Dermis microvascular lymphatic vessel endothelial cell (primary cell): ENCODE data around the gene XPNPEP2. TPM values are rescaled to one million over a fixed set of nuclear protein-coding genes. Genes with fewer than 3 reads are reported as not detected.

ENCODE experiments used
- DNase-seq, 2 donors: peaks; one replicate each; pipeline versions ENCODE4 v3.0.0 to v3.0.0-alpha.2; 2010; ENCODE audit warnings: low read depth in 2 of 2
- total RNA-seq: library from RNA; depleted of rRNA; stranded (reverse); fragments of >200 nt; gene quantifications from 2 replicates; pipeline ENCODE4 v1.2.1, GENCODE V29; 2014

XPNPEP2 gene
- total RNA-seq, 1 donor from 2014 or later, result not detected

DNA sequence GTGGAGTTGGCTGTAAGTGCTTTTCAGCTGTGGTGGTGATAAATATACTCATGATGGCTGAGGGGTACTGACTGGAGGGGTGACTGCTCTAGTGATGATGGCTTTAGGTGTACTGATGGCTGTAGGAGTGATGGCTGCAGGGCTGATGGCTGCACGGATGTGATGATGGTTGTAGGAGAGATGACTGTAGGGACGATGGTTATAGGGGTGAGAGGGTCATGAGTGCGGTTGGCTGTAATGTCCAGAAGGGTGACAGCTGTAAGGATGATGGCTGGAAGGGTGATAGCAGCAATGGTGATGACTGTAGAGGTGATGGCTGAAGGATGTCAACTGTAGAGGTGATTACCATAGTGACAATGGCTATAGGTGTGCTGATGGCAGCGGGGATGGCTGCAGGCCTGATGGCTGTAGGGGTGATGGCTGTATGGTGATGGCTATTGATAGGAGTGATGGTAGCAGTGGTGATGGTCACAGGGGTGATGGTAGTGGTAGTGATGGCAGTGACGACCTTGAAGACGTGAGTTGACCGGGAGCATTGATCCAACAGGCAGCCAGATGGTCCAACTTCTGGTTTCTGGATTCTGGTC, 40.4 kb downstream of the XPNPEP2 start:
- DNase-seq, result no peak

DNA sequence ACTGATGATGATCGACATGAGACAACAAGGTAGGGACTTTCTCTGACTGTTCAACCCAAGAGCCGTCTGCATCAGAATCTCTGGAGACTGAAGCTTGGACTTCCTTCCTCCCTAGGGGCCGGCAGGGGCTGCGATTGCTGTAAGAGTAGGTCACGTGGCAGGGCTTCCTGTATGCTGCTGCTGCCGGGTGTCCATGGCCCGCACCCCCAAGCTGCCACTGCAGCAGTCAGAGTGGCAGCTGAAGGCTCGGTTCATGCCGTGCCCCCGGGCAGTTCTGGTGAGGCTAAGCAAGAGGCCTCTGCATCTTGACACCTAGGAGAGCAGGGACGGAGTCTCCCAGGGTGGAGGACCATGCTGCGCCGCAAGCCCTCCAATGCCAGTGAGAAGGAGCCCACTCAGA, 41.0 kb downstream of the XPNPEP2 start, which contains the start of gene SASH3:
SASH3 (plus strand) TSS at position 203 of the 400 bp plus-strand sequence; CDS start at position 352, 149 bp downstream.
- DNase-seq, result no peak

DNA sequence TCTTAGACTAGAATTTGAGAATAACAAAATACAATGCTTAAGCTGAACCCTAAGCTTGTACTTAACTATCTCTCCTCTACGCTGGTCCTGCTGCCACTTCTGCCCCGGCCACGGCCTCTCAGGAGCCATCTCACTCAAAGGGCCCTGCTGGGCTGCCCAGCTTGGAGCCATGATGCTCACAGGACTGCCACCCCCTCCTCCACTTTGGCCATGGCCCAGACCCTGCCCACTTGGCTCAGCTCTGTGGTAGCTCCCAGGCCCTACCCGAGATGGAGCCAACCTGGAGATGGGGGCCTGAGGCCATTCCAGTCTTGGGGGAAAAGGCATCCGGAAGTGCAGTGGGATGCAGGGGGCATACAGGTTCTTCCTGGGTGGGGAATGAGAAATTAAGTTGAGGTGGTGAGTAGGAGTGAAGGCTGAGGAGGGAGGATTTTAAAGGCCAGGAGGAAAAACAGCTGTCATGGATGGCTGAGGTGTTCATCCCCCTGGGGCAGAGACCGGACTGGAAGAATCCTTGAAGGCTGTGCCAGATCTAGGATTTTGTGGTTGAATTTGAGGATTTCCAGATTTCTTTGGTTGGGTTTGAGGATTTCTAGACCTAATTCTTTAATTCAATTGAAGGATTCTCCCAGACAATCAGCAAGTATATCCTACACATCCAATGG, 41.8 kb downstream of the XPNPEP2 start:
- no peak for DNase-seq

DNA sequence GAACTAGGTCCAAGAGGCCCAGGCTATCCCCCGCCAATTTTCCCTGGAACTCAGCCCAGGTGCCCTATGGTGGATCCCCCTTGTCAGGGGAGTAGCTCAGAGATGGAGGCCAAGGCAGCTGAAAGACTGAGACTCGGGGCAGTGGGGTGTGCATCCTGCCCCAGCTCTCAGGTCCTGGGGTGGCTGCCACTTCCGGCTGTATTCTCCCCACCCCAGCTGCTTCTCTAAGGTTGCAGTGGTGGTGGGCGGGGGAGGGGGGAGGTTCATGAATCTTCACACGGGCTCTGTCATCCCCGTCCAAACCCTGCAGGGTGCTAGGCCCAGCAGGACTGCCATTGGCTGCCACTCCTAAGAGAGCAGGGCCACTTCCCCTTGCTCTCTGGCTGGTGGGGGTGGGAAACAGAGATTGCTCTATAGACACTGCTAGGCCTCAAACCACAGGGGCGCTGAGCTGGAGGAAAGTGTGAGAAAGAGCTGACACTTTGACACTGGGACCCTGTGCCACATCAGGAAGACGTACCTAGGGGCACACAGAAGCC, 42.4 kb downstream of the XPNPEP2 start:
- no peak for DNase-seq

DNA sequence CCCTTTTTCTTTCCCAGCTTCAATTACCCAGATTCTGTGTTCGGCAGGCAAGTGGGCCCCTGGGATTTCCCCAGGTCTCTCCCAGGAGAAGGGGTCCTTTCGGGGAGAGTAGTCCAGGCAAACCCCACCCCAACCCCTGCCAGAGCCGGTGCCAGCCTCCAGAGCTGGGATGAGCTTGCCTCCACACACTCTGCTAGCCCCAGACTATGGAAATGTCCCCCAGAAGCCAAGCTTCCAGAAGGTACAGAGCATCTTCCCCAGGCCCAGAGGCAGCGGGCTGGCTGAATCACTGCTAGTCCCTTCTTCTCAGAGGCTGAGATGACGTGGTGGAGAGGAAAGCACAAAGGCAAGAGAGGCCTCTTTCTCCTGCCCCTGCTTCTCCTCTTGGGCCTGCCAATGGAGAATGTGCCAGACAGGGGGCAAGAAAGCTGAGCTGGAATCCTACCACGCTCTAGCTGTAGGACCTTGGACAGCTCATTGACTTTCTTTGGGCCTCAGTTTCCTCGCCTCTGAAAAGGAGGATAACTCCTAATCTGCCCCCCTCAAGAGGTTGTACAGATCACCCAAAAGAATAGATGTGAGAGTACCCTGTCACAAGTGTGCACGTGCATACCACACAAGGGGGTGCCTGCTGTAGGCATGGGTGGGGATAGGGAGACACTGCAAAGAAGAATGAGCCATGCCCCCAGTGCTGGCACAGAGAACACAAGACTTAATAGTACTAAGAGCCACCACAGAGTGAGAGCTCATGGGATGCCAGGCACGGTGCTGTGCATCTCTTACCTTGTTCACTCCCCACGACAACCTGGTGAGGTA, 43.1 kb downstream of the XPNPEP2 start:
- no peak for DNase-seq

DNA sequence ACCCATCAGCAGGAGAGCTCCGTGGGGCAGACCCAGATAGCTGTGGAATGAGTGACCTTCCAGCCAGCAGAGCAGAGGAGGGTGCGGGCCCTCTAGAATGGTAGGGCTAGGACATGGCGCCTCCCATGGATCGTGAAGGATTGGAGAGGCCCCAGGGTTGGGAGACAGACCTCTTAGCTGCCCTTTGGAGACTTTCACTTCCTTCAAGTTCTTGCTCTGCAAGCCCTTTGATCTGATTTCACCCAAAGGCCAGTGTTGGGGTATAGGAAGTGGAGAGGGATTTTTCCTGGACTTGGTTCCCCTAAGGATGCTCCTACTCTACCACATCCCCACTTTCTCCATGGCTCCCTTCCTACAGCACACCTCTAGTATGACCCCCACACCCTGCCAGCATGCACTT, 43.9 kb downstream of the XPNPEP2 start:
- no peak for DNase-seq

DNA sequence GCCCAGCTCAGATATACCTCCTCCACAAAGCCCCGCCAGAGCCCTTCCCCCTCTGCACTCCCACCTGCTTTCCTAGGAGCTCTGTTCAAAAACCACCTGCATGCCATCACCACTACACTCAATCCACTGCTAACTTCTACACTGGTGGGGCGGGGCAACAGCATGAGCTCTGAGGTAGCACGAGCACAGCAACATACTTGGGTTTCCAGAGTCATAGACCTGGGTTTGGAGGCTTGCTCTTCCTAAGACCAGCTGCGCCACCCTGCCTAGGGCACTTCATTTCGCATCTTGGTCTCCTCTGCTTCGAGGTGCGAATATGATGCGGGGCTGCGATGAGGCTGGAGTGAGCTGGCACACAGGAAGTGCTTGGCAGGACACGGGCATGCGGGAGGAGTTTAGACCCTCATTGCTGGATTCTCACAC, 44.5 kb downstream of the XPNPEP2 start:
- no peak for DNase-seq

DNA sequence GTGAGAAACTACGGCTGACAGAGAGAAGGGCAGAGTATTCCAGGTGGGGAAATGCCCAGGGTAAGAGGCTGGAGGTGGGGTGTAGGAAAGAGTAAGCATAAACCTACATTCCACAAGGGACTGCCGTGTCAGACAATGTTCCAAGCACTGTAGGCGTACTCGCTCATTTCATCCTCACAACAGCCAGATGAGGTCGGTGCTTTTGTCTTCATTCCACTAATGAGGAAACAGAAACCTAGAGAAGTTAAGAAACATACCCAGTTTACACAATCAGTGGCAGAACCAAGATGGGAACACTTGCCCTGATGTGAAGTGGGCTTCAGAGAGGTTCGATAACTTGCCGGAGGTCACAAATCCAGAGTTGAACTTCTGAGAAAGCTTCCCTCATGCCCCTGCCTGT, 45.6 kb downstream of the XPNPEP2 start:
- DNase-seq, result no peak

DNA sequence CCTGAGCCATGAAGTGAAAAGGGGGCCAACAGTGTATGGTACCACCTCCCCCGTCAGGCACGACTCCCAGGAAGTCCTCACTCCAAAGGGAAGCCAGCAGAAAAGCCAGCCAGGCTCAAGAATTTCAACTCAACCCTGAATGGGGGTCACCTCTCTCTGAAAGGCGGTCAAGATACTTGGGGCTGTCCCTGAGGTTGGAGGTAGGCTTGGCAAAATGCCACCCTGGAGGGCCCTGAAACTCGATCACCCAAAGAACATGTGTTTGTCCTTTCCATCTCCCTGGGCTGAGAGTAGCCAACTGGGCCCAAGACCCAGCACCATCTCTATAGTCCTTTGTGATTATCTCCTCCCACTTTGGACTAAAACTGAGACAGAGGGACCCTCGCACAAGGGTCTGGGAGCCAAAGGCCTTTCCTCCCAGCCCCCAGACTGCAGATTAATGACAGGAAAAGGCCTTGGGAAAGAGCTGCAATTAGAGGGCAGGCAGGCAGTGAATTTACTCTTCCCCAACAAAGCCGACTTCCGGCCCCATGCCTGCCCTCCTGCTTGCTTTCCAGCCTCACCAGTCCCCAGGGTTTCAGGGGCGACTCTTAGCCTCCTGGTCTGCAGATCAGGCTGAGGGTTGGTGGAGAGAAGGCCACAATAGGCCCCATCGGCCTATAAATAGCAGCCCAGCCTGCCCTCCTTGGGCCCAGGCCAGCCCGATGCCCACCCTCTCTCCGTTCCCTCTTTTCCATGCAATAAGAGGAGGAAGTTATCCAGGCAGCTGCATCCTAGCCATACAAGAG, 46.6 kb downstream of the XPNPEP2 start:
- no peak for DNase-seq

DNA sequence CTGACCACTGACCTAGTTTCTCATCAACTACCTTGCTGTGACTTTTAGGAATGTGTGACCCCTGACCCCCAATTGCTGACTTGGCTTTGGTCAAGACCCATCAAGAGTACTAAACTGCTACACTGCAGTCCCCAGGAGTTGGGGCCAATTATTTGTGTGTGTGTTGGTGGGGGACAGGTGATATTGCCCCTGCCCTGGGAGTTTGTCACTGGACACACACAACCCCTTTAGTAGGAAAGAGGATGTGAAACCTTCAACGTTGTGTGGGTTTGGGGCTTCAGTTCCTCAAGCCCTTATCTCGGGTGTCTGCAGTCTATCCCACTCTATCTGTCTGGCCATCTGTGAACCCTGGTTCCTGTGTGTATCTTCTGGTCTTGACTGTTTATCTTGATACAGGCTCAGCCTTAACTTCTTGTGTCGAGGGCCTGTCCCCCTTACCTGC, 47.5 kb downstream of the XPNPEP2 start:
- no peak for DNase-seq

DNA sequence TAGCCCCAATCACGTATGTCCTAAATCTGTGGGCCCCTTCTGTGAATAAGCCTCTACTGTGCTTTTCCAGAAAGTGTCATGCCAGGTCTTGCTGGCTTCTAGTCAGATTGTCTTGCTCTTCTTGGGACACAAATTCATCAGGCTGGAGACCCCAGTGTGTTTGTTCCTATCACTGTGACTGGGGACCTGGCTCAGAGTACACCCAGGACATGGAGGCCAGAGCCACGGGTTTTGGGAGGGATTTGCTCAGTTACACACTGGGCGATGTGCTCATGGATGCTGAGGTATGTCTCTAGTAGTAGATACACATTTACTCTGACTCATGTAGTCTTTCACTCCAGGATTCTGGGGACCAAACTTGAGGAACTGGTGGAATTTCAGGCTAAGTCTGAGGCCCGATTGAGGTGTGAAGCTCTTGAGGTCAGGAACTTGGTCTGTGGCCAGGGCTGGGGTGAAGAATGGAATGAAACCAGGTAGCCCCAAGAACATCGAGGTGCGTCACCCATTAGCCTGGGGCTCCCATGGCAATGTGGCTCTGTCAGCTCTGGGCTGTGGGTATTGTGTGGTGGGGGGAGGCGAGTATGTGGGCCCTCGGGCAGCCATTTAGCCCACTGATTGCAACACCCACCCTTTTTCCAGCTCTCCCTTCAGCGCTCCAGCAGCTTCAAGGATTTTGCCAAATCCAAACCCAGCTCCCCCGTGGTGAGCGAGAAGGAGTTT, 48.7 kb downstream of the XPNPEP2 start:
- DNase-seq, result no peak

DNA sequence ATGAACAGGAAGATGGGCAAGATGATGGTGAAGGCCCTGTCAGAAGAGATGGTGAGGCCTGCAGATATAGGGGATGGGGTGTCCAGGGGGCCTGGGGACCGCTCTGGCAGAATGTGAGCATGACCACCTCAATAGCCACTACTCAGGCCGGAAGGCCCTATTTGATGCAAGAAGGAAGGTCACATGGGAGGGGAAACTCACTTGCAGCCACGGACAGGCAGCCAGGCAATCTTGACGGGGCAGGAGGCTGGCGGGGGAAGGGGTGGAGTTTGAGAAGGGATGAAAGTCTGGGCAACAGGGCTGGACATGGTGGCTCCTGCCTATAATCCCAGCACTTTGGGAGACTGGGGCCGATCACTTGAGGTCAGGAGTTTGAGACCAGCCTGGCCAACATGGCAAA, 49.7 kb downstream of the XPNPEP2 start:
- no peak for DNase-seq

DNA sequence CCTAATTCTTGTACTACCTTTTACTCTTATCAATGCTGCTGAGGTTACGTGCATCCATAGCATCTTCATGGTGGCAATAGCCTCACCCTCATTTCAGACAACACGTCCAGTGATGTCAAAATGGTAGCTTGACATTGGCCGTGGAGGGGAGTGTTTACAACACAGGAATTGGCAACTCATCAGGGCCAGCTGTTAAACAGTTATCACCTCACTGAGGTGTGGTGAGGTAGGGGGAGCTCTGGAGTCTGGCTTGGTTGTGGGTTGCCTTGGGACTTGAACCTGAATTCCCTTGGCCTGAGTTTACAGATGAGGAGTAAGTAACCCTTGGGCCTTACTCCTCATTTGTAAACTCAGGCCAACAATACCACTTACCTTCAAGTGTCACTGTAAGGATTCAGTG, 51.4 kb downstream of the XPNPEP2 start:
- no peak for DNase-seq

DNA sequence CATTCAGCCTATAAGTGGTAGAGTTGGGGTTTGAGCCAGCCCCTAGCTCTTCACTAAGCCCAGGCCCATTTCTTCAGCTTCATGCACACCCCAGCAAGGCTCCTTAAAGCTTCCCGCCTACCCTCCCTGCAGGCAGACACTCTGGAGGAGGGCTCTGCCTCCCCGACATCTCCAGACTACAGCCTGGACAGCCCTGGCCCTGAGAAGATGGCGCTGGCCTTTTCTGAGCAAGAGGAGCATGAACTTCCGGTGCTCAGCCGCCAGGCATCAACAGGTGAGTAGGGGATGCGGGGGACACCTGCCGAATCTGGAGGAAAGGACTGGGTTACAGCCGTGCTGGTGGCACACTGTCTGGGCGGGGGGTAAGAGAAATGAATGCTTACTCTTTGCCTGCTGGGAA, 52.0 kb downstream of the XPNPEP2 start:
- DNase-seq, result no peak

DNA sequence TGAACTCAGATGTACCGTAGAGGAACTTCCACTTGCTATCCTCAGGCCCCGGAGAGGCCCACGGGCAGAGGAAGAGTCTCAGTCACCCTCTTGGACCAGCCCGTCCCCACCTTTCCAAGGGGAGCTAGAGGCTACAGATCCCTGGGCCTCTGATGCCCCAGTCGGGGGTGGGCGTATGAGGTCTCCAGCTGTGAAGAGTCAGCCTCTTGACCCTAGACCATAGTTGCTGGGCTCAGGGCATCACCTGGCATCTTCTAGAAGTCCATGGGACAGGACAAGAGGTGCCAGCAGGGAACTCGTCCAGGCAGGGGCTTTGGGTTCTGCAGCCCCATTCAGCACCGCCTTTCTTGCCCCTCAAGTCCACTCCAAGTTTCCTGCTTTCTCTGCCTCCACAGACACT, 52.6 kb downstream of the XPNPEP2 start:
- DNase-seq, result no peak

DNA sequence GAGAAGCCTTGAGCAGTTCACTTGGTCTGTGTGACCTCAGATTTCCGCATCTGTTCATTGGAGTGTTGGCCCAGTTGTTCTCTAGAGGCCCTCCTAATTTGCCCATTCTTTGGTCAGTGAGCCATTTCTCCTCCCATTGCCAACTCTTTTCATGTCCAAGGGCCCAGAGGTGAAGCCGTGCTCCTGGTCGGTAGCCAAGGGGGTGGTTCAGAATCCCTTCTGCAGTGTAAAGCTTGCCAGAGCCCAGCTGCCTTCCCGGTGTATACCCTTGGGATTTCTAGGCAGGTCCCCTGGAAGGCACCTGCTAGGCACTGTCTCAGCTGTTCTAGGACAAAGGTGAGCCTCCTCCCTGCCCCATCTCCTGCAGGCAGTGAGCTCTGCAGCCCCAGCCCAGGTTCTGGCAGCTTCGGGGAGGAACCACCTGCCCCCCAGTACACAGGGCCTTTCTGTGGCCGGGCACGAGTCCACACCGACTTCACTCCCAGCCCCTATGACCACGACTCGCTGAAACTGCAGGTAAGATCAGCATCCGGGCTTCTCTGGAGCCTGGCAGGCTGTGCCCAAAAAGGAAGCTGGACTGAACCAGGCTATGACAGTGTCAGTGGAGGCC, 53.3 kb downstream of the XPNPEP2 start:
- DNase-seq, result no peak

DNA sequence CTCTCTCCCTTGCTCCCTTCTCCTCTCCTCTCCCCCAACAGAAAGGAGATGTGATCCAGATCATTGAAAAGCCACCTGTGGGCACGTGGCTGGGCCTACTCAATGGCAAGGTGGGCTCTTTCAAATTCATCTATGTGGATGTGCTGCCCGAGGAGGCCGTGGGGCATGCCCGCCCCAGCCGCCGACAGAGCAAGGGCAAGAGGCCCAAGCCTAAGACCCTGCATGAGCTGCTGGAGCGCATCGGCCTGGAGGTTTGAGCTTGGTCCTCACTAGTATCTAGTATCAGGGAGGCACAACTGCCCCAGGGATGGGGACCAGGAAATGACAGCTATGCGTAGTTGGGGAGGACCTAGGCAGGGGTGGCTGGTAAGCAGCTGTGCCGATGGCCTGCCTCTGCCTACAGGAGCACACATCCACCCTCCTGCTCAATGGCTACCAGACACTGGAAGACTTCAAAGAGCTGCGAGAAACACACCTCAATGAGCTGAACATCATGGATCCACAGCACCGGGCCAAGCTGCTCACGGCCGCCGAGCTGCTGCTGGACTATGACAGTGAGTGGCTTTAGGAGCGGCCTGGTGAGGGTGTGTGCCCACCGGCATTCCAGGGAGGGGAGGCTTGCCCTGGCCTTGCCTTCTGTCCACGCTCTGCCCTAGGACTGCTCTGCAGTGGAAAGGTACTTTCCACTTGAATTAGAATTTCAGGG, 54.0 kb downstream of the XPNPEP2 start:
- DNase-seq, result no peak

DNA sequence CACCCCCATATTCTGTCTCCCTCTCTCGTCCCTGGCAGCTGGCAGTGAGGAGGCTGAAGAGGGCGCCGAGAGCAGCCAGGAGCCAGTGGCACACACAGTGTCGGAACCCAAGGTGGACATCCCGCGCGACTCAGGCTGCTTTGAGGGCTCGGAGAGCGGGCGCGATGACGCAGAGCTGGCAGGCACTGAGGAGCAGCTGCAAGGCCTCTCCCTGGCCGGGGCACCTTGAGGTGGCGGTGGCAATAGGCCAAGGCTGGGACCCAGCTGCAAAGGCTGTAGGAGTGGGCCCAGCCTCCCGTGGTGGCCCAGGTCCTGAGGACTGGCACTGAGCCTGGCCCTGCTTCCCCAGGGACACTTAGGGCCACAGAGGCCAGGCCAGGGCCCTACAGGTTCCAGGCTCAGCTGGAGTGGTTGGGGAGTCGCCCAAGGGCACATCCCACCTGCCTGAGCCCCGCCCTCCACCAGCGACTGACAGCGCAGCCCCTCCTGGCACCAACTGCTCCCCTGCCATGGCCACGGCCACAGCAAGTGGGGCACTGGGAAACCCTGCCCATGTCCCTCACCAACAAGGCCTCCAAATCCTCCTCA, 54.9 kb downstream of the XPNPEP2 start:
- no peak for DNase-seq

DNA sequence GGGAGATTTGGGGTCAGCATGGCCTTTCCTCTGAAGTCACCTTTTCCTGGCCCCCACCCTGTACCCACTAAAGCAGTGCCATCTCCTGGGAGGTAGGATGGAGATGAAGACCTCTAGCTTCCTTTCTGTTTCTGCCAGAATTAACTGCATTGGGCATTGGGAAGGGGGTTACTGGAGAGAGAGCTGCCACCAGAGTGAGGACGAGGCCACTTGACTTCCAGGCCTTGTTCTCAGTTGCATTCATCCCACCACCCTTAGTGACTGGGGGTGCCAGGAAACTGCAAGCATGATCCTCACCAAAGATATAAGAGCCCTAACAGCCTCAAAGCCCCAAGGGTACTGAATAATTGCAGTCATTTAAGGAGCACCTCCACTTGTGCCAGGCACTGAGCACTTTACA, 56.8 kb downstream of the XPNPEP2 start:
- DNase-seq, result no peak
